Effector memory CD4-positive, alpha-beta T cell (primary cell): ENCODE measurements around the gene STAB2.

Experiments
- DNase-seq, 3 donors: peaks; one replicate each; pipeline ENCODE4 v3.0.0-alpha.2; 2020
- H3K27ac ChIP-seq: 2 replicates; pipeline ENCODE4 v1.7.0; 2013; ENCODE audit warnings: mild to moderate bottlenecking, low read length, moderate library complexity; ENCODE audit not compliant: insufficient read depth, poor library complexity, severe bottlenecking
- H3K27me3 ChIP-seq: replicated peaks from 2 replicates; pipeline ENCODE4 v1.7.0; 2013; ENCODE audit warnings: mild to moderate bottlenecking, low read length; ENCODE audit not compliant: insufficient read depth, control insufficient read depth, poor library complexity, severe bottlenecking
- H3K36me3 ChIP-seq: 2 replicates; pipeline ENCODE4 v1.7.0; 2013; ENCODE audit warnings: mild to moderate bottlenecking, low read length, moderate library complexity; ENCODE audit not compliant: control insufficient read depth, insufficient read depth
- H3K4me1 ChIP-seq: 2 replicates; pipeline ENCODE4 v1.7.0; 2013; ENCODE audit warnings: low read length, mild to moderate bottlenecking; ENCODE audit not compliant: control insufficient read depth, insufficient read depth, poor library complexity, severe bottlenecking
- H3K4me3 ChIP-seq: 2 replicates; pipeline ENCODE4 v1.7.0; 2013; ENCODE audit warnings: low read length, low read depth, mild to moderate bottlenecking; ENCODE audit not compliant: insufficient read depth, poor library complexity, severe bottlenecking
- H3K9me3 ChIP-seq: 2 replicates; pipeline ENCODE4 v1.7.0; 2013; ENCODE audit warnings: mild to moderate bottlenecking, low read length, moderate library complexity; ENCODE audit not compliant: control insufficient read depth

STAB2 gene

GRCh38 chr12:103766028-103766427, 179.0 kb downstream of the STAB2 start:
- no peak for DNase-seq
- Histone ChIP-seq H3K9me3 (no peaks in the 10 kb centered on the region), H3K36me3 (no peaks in the 10 kb centered on the region), H3K4me1 (no peaks in the 10 kb centered on the region), H3K4me3 (no peak overlapping the region), H3K27me3 (no peaks in the 10 kb centered on the region), H3K27ac (no peak overlapping the region)

DNA sequence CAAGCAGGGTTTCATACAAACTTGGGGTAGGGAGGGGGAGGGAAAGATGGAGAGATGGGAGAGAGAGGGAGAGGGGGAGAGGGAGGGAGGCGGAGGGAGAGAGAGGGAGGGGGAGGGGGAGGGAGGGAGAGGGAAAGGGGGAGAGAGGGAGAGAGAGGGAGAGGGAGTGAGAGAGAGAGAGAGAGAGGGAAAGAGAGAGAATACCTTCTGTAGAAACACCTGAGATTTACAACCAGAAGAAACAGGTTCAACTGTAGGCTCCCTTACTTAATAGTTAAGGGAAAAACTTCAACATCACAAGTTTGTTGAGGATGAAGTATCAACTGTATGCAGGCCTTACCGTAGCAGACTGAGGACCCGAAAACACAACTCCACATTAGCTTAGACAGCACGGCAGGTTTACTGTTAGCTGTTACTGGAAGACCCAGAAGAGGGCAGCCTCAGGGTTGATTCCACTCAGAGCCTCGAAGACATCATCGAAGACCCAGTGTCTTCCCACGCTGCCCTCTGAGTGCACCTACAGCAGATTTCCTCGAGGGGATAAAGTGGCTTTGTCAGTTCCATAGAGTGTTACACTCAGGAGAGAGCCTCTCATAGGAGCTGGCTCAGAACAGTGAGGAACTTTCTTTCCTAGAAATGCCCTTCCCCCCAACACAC, 181.5 kb downstream of the STAB2 start:
- Histone ChIP-seq H3K9me3 (no peaks in the 10 kb centered on the region), H3K27me3 (no peaks in the 10 kb centered on the region), H3K4me1 (no peaks in the 10 kb centered on the region), H3K4me3 (no peak overlapping the region), H3K36me3 (no peaks in the 10 kb centered on the region), H3K27ac (no peak overlapping the region)
- no peak for DNase-seq

GRCh38 chr12:103769240-103769945, 182.3 kb downstream of the STAB2 start:
- H3K27ac ChIP-seq: no peak overlapping the region

DNA sequence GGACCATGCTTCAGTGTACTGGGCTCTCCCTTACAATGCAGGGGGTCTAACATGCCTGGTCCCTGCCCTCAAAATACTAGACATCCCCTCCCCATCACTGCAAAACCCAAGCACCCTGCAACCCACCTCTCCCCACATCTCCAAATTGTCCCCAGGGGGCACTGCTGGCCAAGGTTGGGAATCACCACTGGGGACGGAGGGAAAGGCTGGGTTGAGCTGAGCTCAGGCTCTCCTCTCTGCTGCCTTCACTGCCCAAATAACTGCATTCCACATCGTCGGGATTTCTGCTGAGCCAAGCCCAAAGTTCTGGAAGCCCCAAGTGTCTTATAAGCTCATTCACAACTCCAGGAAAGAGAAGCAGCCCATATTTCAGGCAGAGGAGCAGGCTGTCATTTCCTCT, 184.4 kb downstream of the STAB2 start:
- H3K4me1 ChIP-seq: no peaks in the 10 kb centered on the region
- H3K9me3 ChIP-seq: no peaks in the 10 kb centered on the region
- DNase-seq: no peak
- H3K36me3 ChIP-seq: no peaks in the 10 kb centered on the region
- no peak overlapping the region for H3K27ac ChIP-seq
- H3K4me3 ChIP-seq: no peak overlapping the region
- H3K27me3 ChIP-seq: no peaks in the 10 kb centered on the region

More at GRCh38 chr12:103769240-103769945, 182.3 kb downstream of the STAB2 start:
- no peak for DNase-seq
- no peak overlapping the region for H3K4me3 ChIP-seq
- H3K27me3 ChIP-seq: no peaks in the 10 kb centered on the region
- no peaks in the 10 kb centered on the region for H3K36me3 ChIP-seq
- no peaks in the 10 kb centered on the region for H3K9me3 ChIP-seq
- H3K4me1 ChIP-seq: no peaks in the 10 kb centered on the region

DNA sequence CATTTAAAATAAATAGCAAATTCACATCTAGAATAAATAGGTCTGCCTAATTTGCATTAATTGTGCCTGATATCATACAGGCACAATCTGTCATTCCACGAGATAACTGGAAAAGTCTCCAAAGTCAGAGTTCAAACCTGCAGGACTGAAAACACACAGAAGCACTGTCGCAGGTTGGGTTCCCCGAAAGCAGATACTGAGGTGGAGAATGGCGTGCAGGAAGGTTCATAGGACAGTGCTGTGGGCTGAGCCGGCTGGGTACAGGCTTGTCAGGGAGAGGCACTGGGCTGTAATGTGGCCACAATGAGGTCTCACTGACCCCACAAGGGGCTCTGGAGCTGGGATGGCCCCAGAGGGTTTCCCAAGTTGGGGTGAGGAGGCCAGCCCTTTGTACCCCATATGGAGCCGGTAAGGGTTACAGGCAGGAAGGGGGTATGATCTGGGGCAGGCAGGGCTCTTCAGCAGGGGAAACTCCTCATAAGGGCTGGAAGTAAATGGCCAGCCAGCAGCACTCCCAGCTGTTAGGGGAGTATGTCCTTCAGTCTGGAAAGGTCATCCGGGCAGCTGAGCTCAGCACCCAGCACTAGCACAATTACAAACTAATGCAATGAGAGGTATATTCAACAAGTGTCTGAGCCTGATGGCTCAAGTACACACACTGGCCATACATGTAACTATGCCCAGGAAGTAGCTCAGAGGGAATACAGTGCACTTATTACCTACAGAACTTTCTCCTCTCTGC, 185.5 kb downstream of the STAB2 start:
- Histone ChIP-seq H3K36me3 (peaks cover 5% of the 10 kb centered on the region), H3K9me3 (no peaks in the 10 kb centered on the region)
- DNase-seq: no peak

GRCh38 chr12:103773109-103773910, 186.2 kb downstream of the STAB2 start:
- Histone ChIP-seq H3K27ac (no peak overlapping the region), H3K36me3 (peaks cover 5% of the 10 kb centered on the region), H3K4me1 (no peaks in the 10 kb centered on the region), H3K9me3 (no peaks in the 10 kb centered on the region), H3K27me3 (no peaks in the 10 kb centered on the region), H3K4me3 (no peak overlapping the region)
- no peak for DNase-seq

More for the DNA sequence above, 185.5 kb downstream of the STAB2 start:
- H3K4me1 ChIP-seq: no peaks in the 10 kb centered on the region
- no peak overlapping the region for H3K27ac ChIP-seq
- no peak overlapping the region for H3K4me3 ChIP-seq
- H3K27me3 ChIP-seq: no peaks in the 10 kb centered on the region

- Histone ChIP-seq H3K36me3 (peaks cover 9% of the 10 kb centered on the region), H3K27me3 (no peaks in the 10 kb centered on the region), H3K9me3 (no peaks in the 10 kb centered on the region), H3K27ac (no peak overlapping the region), H3K4me1 (no peaks in the 10 kb centered on the region), H3K4me3 (no peak overlapping the region)
- no peak for DNase-seq
Measured at GRCh38 chr12:103774977-103775560, 188.0 kb downstream of the STAB2 start.

DNA sequence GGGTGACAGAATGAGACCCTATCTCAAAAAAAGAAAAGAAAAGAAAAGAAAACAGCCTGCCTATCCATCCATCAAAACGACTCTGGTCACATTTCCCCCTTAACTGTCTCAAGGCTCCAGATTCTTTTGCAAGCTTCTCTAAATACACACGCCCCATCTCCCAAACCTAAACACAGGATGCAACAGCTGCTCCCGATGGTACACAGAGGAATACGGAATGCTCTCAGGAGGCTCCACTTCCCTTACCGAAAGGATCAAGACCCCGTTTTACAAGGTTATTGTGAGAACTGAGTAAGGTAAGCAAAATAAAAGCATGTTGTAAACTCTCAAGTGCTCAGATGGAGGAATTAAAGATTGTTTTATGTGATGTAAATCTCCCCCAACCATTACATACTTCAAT, 191.7 kb downstream of the STAB2 start:
- Histone ChIP-seq H3K27ac (no peak overlapping the region), H3K4me1 (no peaks in the 10 kb centered on the region), H3K4me3 (no peak overlapping the region), H3K9me3 (no peaks in the 10 kb centered on the region), H3K36me3 (peaks cover 10% of the 10 kb centered on the region), H3K27me3 (no peaks in the 10 kb centered on the region)
- DNase-seq: no peak

- Histone ChIP-seq H3K4me3 (no peak overlapping the region), H3K9me3 (no peaks in the 10 kb centered on the region), H3K4me1 (no peaks in the 10 kb centered on the region), H3K36me3 (peaks cover 10% of the 10 kb centered on the region), H3K27me3 (no peaks in the 10 kb centered on the region), H3K27ac (no peak overlapping the region)
- DNase-seq: no peak
Measured at GRCh38 chr12:103779410-103780092, 192.5 kb downstream of the STAB2 start.
